Lower lobe of right lung (tissue), 2 donors: ENCODE results near the gene TXNRD1. TPM values are rescaled to one million over a fixed set of nuclear protein-coding genes. Genes with fewer than 3 reads are reported as not detected.

Experiments used
- ATAC-seq, 2 donors: fragments of 200-7000 bp; cut with Tn5 transposase; one replicate each; pipeline ENCODE4 v1.9.1; 2020 to 2022; ENCODE audit warnings: mild to moderate bottlenecking in 2 of 2, moderate library complexity in 2 of 2
- DNase-seq: peaks from one replicate; pipeline ENCODE4 v3.0.0-alpha.2; 2020
- H3K27ac ChIP-seq: fragments of 200-600 bp; one replicate; pipeline ENCODE4 v1.8.0; 2022
- H3K27me3 ChIP-seq: fragments of 200-600 bp; one replicate; pipeline ENCODE4 v1.8.0; 2022; ENCODE audit warnings: low read depth
- H3K36me3 ChIP-seq: fragments of 200-600 bp; one replicate; pipeline ENCODE4 v1.8.0; 2022; ENCODE audit warnings: mild to moderate bottlenecking
- H3K4me1 ChIP-seq: fragments of 200-600 bp; one replicate; pipeline ENCODE4 v1.8.0; 2022
- H3K4me3 ChIP-seq: fragments of 200-600 bp; one replicate; pipeline ENCODE4 v1.8.0; 2022; ENCODE audit warnings: mild to moderate bottlenecking
- H3K9me3 ChIP-seq: fragments of 200-600 bp; one replicate; pipeline ENCODE4 v1.8.0; 2022
- intact Hi-C: fragments of 100-400 bp; cut with DNase I; formaldehyde crosslinking; loops from one replicate; pipeline ENCODE4 v1.11.0; 2022
- total RNA-seq: library from RNA; stranded (reverse); fragmentation: NEBNext Ultra II Directional; extraction: Animal tissue kit (Norgen Biotek cat#: 25700); gene quantifications from one replicate; pipeline ENCODE4 v1.2.1, GENCODE V29; 2021
- TF ChIP-seq, protein P1 (sequence below): fragments of 200-600 bp; IDR thresholded peaks from one replicate; pipeline ENCODE4 v1.8.0; 2022; ENCODE audit warnings: antibody characterized with exemption, mild to moderate bottlenecking
- donor health status: DM: no; HTN: yes; CAD: no; lungs with severe emphysema.

TXNRD1 gene
- total RNA-seq, 1 donor from 2014 or later = 144 TPM

- ATAC-seq (no peak), DNase-seq (no peak)
- Histone ChIP-seq H3K36me3 (peaks cover 57% of the 10 kb centered on the region), H3K27ac (no peak overlapping the region), H3K4me3 (no peak overlapping the region), H3K4me1 (no peaks in the 10 kb centered on the region), H3K9me3 (no peaks in the 10 kb centered on the region), H3K27me3 (no peaks in the 10 kb centered on the region)
- TF ChIP-seq, protein P1, sequence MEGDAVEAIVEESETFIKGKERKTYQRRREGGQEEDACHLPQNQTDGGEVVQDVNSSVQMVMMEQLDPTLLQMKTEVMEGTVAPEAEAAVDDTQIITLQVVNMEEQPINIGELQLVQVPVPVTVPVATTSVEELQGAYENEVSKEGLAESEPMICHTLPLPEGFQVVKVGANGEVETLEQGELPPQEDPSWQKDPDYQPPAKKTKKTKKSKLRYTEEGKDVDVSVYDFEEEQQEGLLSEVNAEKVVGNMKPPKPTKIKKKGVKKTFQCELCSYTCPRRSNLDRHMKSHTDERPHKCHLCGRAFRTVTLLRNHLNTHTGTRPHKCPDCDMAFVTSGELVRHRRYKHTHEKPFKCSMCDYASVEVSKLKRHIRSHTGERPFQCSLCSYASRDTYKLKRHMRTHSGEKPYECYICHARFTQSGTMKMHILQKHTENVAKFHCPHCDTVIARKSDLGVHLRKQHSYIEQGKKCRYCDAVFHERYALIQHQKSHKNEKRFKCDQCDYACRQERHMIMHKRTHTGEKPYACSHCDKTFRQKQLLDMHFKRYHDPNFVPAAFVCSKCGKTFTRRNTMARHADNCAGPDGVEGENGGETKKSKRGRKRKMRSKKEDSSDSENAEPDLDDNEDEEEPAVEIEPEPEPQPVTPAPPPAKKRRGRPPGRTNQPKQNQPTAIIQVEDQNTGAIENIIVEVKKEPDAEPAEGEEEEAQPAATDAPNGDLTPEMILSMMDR = no peak
- intact Hi-C loops = loop anchor here (10.0 kb wide), 1 partner anchor 138 kb away; the partner anchor contains the start of gene TXNRD1
Observed at GRCh38 chr12:104353012-104353981, 137.7 kb downstream of the TXNRD1 start.

DNA sequence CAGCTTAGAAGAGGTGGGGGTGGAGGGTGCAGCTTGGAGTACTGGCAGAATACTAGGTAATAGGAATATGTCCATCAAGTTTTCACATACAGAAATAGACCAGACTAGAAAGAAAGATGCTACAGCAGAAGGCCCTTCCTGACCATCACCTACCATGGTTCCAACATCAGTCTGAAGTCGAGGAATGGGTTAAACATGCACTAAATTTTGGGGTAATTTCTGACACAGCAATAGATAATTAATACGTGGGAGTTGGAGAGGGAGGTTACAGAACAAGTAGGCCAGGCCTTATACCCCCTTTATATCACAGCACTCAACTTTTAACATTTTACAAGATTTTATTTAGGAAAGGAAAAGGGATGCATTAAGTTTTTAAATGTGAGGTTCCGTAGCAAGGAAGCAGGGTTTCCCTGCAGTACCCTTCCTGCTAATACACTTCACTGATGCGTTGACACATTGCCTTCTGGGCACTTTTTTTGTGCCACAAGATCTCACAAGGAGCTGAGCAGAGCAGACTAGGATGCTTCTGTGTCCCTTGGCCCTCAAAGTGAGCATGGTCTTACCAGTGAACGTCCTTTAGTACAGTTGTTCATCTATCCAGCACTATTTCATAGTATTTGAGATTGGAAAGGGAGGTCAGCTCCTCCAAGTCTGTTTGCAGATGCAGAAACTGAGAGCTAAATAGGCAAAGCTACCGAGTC, 138.7 kb downstream of the TXNRD1 start:
- TF ChIP-seq, protein P1 = no peak
- no peak for DNase-seq
- no peaks in the 10 kb centered on the region for H3K4me1 ChIP-seq
- no peak overlapping the region for H3K27ac ChIP-seq
- no peak for ATAC-seq
- H3K27me3 ChIP-seq = no peaks in the 10 kb centered on the region
- no peak overlapping the region for H3K4me3 ChIP-seq
- peaks cover 47% of the 10 kb centered on the region for H3K36me3 ChIP-seq
- intact Hi-C loops = loop anchor here (10.0 kb wide), 1 partner anchor 140 kb away; the partner anchor contains the start of gene TXNRD1
- no peaks in the 10 kb centered on the region for H3K9me3 ChIP-seq

- Histone ChIP-seq H3K27me3 (no peaks in the 10 kb centered on the region), H3K36me3 (peaks cover 40% of the 10 kb centered on the region), H3K27ac (no peak overlapping the region), H3K4me3 (no peak overlapping the region), H3K4me1 (no peaks in the 10 kb centered on the region), H3K9me3 (no peaks in the 10 kb centered on the region)
- intact Hi-C loops = loop anchor here (10.0 kb wide), 1 partner anchor 140 kb away; the partner anchor contains the start of gene TXNRD1
- ATAC-seq (no peak), DNase-seq (no peak)
- TF ChIP-seq, protein P1 = no peak
Observed at GRCh38 chr12:104354868-104355570, 139.4 kb downstream of the TXNRD1 start.

DNA sequence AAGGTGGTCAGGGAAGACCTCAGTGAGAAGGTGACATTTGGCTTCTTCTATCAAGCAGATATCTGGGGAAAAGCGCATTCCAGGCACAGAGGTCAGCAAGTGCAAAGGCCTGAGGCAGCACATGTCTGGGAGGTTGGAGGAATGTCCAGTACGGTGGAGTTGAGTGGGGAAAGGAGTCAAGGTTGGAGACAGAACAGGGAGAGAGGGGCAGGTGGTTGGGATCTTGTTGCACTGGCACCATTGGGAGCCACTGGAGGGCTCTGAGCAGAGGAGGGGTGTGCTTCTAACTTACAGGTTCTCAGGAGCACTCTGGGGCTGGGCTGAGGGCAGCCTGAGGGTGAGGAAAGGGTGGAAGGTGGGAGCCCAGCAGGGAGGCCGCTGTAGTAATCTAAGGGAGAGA, 140.1 kb downstream of the TXNRD1 start:
- Histone ChIP-seq H3K9me3 (peaks cover 3% of the 10 kb centered on the region), H3K4me3 (no peak overlapping the region), H3K27ac (no peak overlapping the region), H3K4me1 (no peaks in the 10 kb centered on the region), H3K36me3 (peaks cover 34% of the 10 kb centered on the region), H3K27me3 (no peaks in the 10 kb centered on the region)
- ATAC-seq (no peak), DNase-seq (no peak)
- TF ChIP-seq, protein P1 = no peak
- intact Hi-C loops = loop anchor here (10.0 kb wide), 1 partner anchor 141 kb away; the partner anchor contains the start of gene TXNRD1
